Measurements from ENCODE around the gene UPK3A.
A peak's percentile ranks its signal among the peaks of the same experiment; 100 is the strongest.
"Not testable (repeated sequence)": the region's sequence is repeated elsewhere in the genome, so short reads cannot be mapped to it uniquely, and the experiment has no call there.

Gene UPK3A

GRCh38 chr22:45254388-45254787 lies 30.4 kb upstream of the UPK3A start:
- FAIRE-seq (no peak), DNase-seq (ENCODE audit: insufficient read length, low spot score) (no peak)
- TF ChIP-seq POU2F2 (IDR thresholded peaks at IDR 0.05; ENCODE audit: low read depth, low read length) = 0 out of 2 replicates have a peak, but pooled peaks have one; percentile 14
- TF ChIP-seq PAX5 (IDR thresholded peaks at IDR 0.05; ENCODE audit: insufficient read depth, low read length, severe bottlenecking) = no peak
- TF ChIP-seq POLR2A (IDR thresholded peaks at IDR 0.05; ENCODE audit: low read depth, low read length) = no peak
- no peak for TF ChIP-seq SPI1 (IDR thresholded peaks at IDR 0.05; ENCODE audit: low read depth, low read length)
- no peak for TF ChIP-seq TAF1 (IDR thresholded peaks at IDR 0.05; ENCODE audit: low read depth, low read length)
- no peak for TF ChIP-seq POLR2AphosphoS5 (IDR thresholded peaks at IDR 0.05; ENCODE audit: low read depth, low read length)

DNA sequence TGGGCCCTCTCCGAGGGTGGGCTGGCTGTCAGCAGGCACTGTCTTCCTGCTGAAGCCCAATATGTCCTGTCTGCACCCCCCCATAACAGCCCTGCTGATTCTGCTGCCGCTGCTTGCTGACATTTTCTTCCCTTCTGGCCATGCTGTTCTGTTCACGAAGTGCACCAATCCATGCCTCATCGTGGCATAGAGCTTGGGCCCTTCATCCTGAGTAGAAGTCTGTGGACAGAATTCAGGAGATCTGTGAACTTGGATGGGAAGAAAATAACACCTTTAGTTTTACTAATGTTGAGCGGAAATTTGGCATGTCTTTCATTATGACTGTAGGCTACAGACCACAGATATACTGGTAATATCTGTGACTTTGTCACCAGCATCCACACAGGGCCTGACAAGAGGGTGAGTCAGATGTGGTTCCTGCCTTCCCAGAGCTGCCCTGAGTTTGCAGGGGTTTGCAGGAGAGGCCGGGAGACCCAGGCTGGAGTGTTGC lies 29.9 kb upstream of the UPK3A start:
- DNase-seq (ENCODE audit: insufficient read length, low spot score) = no peak
- TF ChIP-seq POU2F2 (IDR thresholded peaks at IDR 0.05; ENCODE audit: low read depth, low read length) (no peak), PAX5 (IDR thresholded peaks at IDR 0.05; ENCODE audit: insufficient read depth, low read length, severe bottlenecking) (no peak), POLR2A (IDR thresholded peaks at IDR 0.05; ENCODE audit: low read depth, low read length) (no peak), SPI1 (IDR thresholded peaks at IDR 0.05; ENCODE audit: low read depth, low read length) (no peak), POLR2AphosphoS5 (IDR thresholded peaks at IDR 0.05; ENCODE audit: low read depth, low read length) (no peak), TAF1 (IDR thresholded peaks at IDR 0.05; ENCODE audit: low read depth, low read length) (no peak)
- FAIRE-seq = peak; percentile 93

DNA sequence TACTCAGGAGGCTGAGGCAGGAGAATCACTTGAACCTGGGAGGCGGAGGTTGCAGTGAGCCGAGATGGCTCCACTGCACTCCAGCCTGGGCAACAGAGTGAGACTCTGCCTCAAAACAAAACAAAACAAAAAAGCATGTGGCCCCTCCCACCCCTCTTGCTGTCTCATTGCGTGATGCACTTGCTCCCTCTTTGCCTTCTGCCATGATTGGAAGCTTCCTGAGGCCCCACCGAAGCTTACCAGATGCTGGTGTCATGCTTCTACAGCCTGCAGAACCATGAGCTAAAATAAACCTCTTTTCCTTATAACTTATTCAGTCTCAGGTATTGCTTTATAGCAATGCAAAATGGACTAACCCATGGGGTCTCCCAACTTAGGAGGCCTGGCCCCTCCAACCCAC lies 26.8 kb upstream of the UPK3A start:
- FAIRE-seq; DNase-seq (ENCODE audit: insufficient read length, low spot score): not testable (repeated sequence)

GRCh38 chr22:45259754-45260394 lies 24.9 kb upstream of the UPK3A start:
- FAIRE-seq (no peak), DNase-seq (ENCODE audit: insufficient read length, low spot score) (no peak)
- TF ChIP-seq PAX5 (IDR thresholded peaks at IDR 0.05; ENCODE audit: insufficient read depth, low read length, severe bottlenecking) (no peak), POU2F2 (IDR thresholded peaks at IDR 0.05; ENCODE audit: low read depth, low read length) (no peak), TAF1 (IDR thresholded peaks at IDR 0.05; ENCODE audit: low read depth, low read length) (no peak), SPI1 (IDR thresholded peaks at IDR 0.05; ENCODE audit: low read depth, low read length) (no peak), POLR2AphosphoS5 (IDR thresholded peaks at IDR 0.05; ENCODE audit: low read depth, low read length) (no peak), POLR2A (IDR thresholded peaks at IDR 0.05; ENCODE audit: low read depth, low read length) (no peak)

DNA sequence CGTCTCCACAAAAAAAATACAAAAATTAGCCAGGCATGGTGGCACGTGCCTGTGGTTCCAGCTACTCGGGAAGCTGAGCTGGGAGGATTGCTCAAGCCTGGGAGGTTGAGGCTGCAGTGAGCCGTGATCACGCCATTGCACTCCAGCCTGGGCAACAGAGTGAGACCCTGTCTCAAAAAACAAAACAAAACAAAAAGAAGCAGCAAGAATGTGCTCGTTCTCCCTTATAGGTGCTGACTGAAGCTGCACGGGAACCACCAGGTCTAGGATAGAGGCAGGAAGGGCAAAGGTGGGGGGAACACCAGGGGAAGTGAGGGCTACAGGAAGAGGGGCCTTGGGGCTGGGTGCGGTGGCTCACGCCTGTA lies 24.4 kb upstream of the UPK3A start:
- not testable (repeated sequence) for FAIRE-seq; DNase-seq (ENCODE audit: insufficient read length, low spot score)

GRCh38 chr22:45261407-45262088 lies 23.2 kb upstream of the UPK3A start:
- FAIRE-seq (peak; percentile 74), DNase-seq (ENCODE audit: insufficient read length, low spot score) (no peak)
- TF ChIP-seq POLR2AphosphoS5 (IDR thresholded peaks at IDR 0.05; ENCODE audit: low read depth, low read length) (no peak), PAX5 (IDR thresholded peaks at IDR 0.05; ENCODE audit: insufficient read depth, low read length, severe bottlenecking) (no peak), TAF1 (IDR thresholded peaks at IDR 0.05; ENCODE audit: low read depth, low read length) (no peak), SPI1 (IDR thresholded peaks at IDR 0.05; ENCODE audit: low read depth, low read length) (no peak), POU2F2 (IDR thresholded peaks at IDR 0.05; ENCODE audit: low read depth, low read length) (no peak), POLR2A (IDR thresholded peaks at IDR 0.05; ENCODE audit: low read depth, low read length) (no peak)

- TF ChIP-seq PAX5 (IDR thresholded peaks at IDR 0.05; ENCODE audit: insufficient read depth, low read length, severe bottlenecking) (no peak), TAF1 (IDR thresholded peaks at IDR 0.05; ENCODE audit: low read depth, low read length) (no peak), POU2F2 (IDR thresholded peaks at IDR 0.05; ENCODE audit: low read depth, low read length) (no peak), SPI1 (IDR thresholded peaks at IDR 0.05; ENCODE audit: low read depth, low read length) (no peak), POLR2AphosphoS5 (IDR thresholded peaks at IDR 0.05; ENCODE audit: low read depth, low read length) (no peak), POLR2A (IDR thresholded peaks at IDR 0.05; ENCODE audit: low read depth, low read length) (no peak)
- no peak for FAIRE-seq
These were observed 22.4 kb upstream of the UPK3A start for GRCh38 chr22:45262195-45262930.

GRCh38 chr22:45262931-45263462 lies 21.8 kb upstream of the UPK3A start:
- TF ChIP-seq POLR2AphosphoS5 (IDR thresholded peaks at IDR 0.05; ENCODE audit: low read depth, low read length) (no peak), SPI1 (IDR thresholded peaks at IDR 0.05; ENCODE audit: low read depth, low read length) (no peak), POU2F2 (IDR thresholded peaks at IDR 0.05; ENCODE audit: low read depth, low read length) (no peak), POLR2A (IDR thresholded peaks at IDR 0.05; ENCODE audit: low read depth, low read length) (no peak), PAX5 (IDR thresholded peaks at IDR 0.05; ENCODE audit: insufficient read depth, low read length, severe bottlenecking) (no peak), TAF1 (IDR thresholded peaks at IDR 0.05; ENCODE audit: low read depth, low read length) (no peak)
- FAIRE-seq = no peak
- no peak for DNase-seq (ENCODE audit: insufficient read length, low spot score)

More at GRCh38 chr22:45262195-45262930, 22.4 kb upstream of the UPK3A start:
- no peak for DNase-seq (ENCODE audit: insufficient read length, low spot score)

- FAIRE-seq = peak; percentile 94
- peak; percentile 74 for DNase-seq (ENCODE audit: insufficient read length, low spot score)
- TF ChIP-seq POU2F2 (IDR thresholded peaks at IDR 0.05; ENCODE audit: low read depth, low read length) (peak; percentile 66; the same call in 1 of the 2 replicates), POLR2AphosphoS5 (IDR thresholded peaks at IDR 0.05; ENCODE audit: low read depth, low read length) (no peak), SPI1 (IDR thresholded peaks at IDR 0.05; ENCODE audit: low read depth, low read length) (peak; percentile 99)
These were observed 21.1 kb upstream of the UPK3A start for GRCh38 chr22:45263463-45264269.
